ENCODE results near the gene CUTC.
"Not testable (repeated sequence)": the region's sequence is repeated elsewhere in the genome, so short reads cannot be mapped to it uniquely, and the experiment has no call there.

Gene CUTC

GRCh38 chr10:99742701-99743100, 10.7 kb downstream of the CUTC start:
- no peak for DNase-seq (ENCODE audit: low spot score)

GRCh38 chr10:99743841-99744240, 11.8 kb downstream of the CUTC start:
- DNase-seq (ENCODE audit: low spot score): no peak

GRCh38 chr10:99746166-99746565, 14.1 kb downstream of the CUTC start:
- DNase-seq (ENCODE audit: low spot score): not testable (repeated sequence)

- no peak for DNase-seq (ENCODE audit: low spot score)
Observed at GRCh38 chr10:99748823-99749451, 16.9 kb downstream of the CUTC start.

GRCh38 chr10:99750641-99751040, 18.6 kb downstream of the CUTC start:
- DNase-seq (ENCODE audit: low spot score): no peak

- no peak for DNase-seq (ENCODE audit: low spot score)
Observed at GRCh38 chr10:99754670-99755069, 22.6 kb downstream of the CUTC start.

GRCh38 chr10:99756159-99756558, 24.1 kb downstream of the CUTC start:
- no peak for DNase-seq (ENCODE audit: low spot score)

GRCh38 chr10:99758211-99758891, 26.3 kb downstream of the CUTC start:
- DNase-seq (ENCODE audit: low spot score): no peak

- no peak for DNase-seq (ENCODE audit: low spot score)
Observed at GRCh38 chr10:99760321-99760720, 28.3 kb downstream of the CUTC start.

GRCh38 chr10:99761365-99761764, 29.3 kb downstream of the CUTC start:
- no peak for DNase-seq (ENCODE audit: low spot score)

- no peak for DNase-seq (ENCODE audit: low spot score)
Observed at GRCh38 chr10:99765672-99766301, 33.8 kb downstream of the CUTC start.

- DNase-seq (ENCODE audit: low spot score): no peak
Observed at GRCh38 chr10:99766302-99766681, 34.3 kb downstream of the CUTC start.

GRCh38 chr10:99767901-99768300, 35.9 kb downstream of the CUTC start:
- no peak for DNase-seq (ENCODE audit: low spot score)

- no peak for DNase-seq (ENCODE audit: low spot score)
Observed at GRCh38 chr10:99768556-99768955, 36.5 kb downstream of the CUTC start.

- DNase-seq (ENCODE audit: low spot score): no peak
Observed at GRCh38 chr10:99769706-99770105, 37.7 kb downstream of the CUTC start.

- no peak for DNase-seq (ENCODE audit: low spot score)
Observed at GRCh38 chr10:99770408-99771045, 38.5 kb downstream of the CUTC start.

GRCh38 chr10:99775850-99776249, 43.8 kb downstream of the CUTC start:
- DNase-seq (ENCODE audit: low spot score): peak; percentile 87

GRCh38 chr10:99777918-99778714, 46.1 kb downstream of the CUTC start:
- peak; percentile 57 for DNase-seq (ENCODE audit: low spot score)

- DNase-seq (ENCODE audit: low spot score): peak; percentile 64
Observed at GRCh38 chr10:99779335-99779734, 47.3 kb downstream of the CUTC start.

GRCh38 chr10:99781734-99782429, 49.8 kb downstream of the CUTC start:
- no peak for DNase-seq (ENCODE audit: low spot score)

- DNase-seq (ENCODE audit: low spot score): peak; percentile 75
Observed at GRCh38 chr10:99782447-99783286, 50.6 kb downstream of the CUTC start, which contains the start of gene ABCC2. Gene ABCC2, plus strand, starts transcription at chr10:99782640. Its CDS starts 205 bp downstream, at chr10:99782845.
